Chondrocyte (in vitro differentiated cells): ENCODE data around the gene PRTFDC1. TPM values are rescaled to one million over a fixed set of nuclear protein-coding genes. Genes with fewer than 3 reads are reported as not detected.
A peak's percentile ranks its signal among the peaks of the same experiment; 100 is the strongest.
"Not testable (repeated sequence)": the region's sequence is repeated elsewhere in the genome, so short reads cannot be mapped to it uniquely, and the experiment has no call there.

Source experiments
- DNase-seq: peaks from one replicate; pipeline ENCODE4 v3.0.0; 2021; ENCODE audit warnings: mixed read lengths, low spot score
- H3K27ac Mint-ChIP-seq: one replicate; pipeline ENCODE4 v1.8.0; 2021; ENCODE audit warnings: mild to moderate bottlenecking, moderate library complexity, mixed read lengths; ENCODE audit not compliant: unreplicated experiment
- H3K27me3 Mint-ChIP-seq: 2 replicates; pipeline ENCODE4 v1.8.0; 2021; ENCODE audit warnings: low read depth, mixed read lengths
- H3K36me3 Mint-ChIP-seq: 2 replicates; pipeline ENCODE4 v1.8.0; 2021; ENCODE audit warnings: low read depth, mixed read lengths
- H3K4me1 Mint-ChIP-seq: 2 replicates; pipeline ENCODE4 v1.8.0; 2021; ENCODE audit warnings: low read depth, mild to moderate bottlenecking, mixed read lengths
- H3K4me3 Mint-ChIP-seq: one replicate; pipeline ENCODE4 v1.8.0; 2021; ENCODE audit warnings: mild to moderate bottlenecking, moderate library complexity, mixed read lengths; ENCODE audit not compliant: unreplicated experiment
- H3K9me3 Mint-ChIP-seq: 2 replicates; pipeline ENCODE4 v1.8.0; 2021; ENCODE audit warnings: low read depth, mixed read lengths
- total RNA-seq: library from RNA; stranded (reverse); gene quantifications from 3 replicates; pipeline ENCODE4 v1.2.1, GENCODE V29; 2021
- TF ChIP-seq, protein P1 (sequence below): fragments of 200-600 bp; sonication (generic); IDR thresholded peaks from 2 replicates; pipeline ENCODE4 v1.5.0; 2021; ENCODE audit warnings: antibody characterized with exemption, mild to moderate bottlenecking, moderate library complexity

PRTFDC1 gene
- total RNA-seq, 1 donor from 2014 or later, result 13.1 TPM

DNA sequence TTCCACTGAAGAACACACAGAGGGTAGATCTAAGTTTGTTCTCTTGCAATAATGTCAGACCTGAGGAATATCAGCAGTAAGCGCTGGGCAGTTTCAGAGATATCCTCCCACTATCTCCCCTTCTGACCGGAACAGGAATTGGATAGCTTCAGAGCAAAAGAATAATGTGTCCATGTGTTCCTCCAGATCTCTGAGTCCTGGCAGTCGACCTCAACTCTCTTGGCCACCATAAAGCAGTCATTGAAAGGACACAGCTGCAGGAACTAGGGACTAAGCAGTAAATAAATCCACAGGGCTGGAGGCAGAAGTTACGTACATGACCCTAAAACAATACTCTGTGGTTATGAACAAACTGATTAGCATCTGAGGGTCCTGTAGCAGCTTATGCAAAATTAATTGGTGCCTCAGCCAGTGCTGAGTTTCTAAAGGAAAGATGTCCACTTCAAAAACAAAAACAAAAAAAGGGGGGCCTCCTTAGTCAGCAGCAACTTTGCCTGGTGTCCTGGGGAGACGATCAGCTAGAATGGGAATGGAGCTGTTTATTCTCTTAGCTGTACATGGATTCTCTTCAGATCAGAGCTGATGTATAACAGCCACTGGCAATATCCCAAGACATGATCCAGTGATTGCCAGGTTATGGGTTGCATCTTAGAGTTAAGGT, 6.4 kb upstream of the PRTFDC1 start:
- TF ChIP-seq, protein P1, sequence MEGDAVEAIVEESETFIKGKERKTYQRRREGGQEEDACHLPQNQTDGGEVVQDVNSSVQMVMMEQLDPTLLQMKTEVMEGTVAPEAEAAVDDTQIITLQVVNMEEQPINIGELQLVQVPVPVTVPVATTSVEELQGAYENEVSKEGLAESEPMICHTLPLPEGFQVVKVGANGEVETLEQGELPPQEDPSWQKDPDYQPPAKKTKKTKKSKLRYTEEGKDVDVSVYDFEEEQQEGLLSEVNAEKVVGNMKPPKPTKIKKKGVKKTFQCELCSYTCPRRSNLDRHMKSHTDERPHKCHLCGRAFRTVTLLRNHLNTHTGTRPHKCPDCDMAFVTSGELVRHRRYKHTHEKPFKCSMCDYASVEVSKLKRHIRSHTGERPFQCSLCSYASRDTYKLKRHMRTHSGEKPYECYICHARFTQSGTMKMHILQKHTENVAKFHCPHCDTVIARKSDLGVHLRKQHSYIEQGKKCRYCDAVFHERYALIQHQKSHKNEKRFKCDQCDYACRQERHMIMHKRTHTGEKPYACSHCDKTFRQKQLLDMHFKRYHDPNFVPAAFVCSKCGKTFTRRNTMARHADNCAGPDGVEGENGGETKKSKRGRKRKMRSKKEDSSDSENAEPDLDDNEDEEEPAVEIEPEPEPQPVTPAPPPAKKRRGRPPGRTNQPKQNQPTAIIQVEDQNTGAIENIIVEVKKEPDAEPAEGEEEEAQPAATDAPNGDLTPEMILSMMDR, result peak; percentile 24
- peak overlapping the region; percentile 95 for H3K27ac Mint-ChIP-seq
- no peaks in the 10 kb centered on the region for H3K9me3 Mint-ChIP-seq
- DNase-seq, result no peak
- H3K27me3 Mint-ChIP-seq, result no peaks in the 10 kb centered on the region
- no peak overlapping the region for H3K4me3 Mint-ChIP-seq
- peaks cover 26% of the 10 kb centered on the region for H3K4me1 Mint-ChIP-seq
- no peaks in the 10 kb centered on the region for H3K36me3 Mint-ChIP-seq

DNA sequence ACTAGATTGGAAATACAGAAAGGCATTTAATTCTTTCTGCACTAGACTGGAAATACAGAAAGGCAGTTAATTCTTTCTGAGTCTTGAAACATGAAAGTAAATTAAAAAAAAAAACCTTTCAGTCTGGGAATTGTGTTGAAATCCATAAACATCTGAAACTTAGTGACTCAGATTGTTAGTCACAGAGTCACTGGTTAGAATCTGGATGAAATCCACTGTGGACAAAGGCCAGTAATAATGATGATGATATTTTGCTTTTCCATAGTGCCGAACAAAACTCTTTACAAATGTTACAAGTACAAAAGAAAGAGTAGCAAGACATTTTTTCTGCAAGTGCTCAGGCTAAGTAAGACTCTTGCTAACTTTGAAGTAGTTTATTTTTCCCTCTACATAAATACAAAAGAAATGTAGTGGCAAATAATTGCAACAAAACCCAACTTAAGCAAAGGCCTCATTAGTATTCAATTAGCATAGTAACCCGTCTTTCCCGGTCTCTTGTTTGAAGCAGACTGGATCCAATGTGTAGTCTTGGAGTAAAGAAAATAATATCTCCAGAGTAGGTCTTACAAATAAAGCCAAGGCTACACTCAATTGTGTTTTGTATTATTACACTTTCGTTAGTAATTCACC, 5.8 kb upstream of the PRTFDC1 start:
- no peaks in the 10 kb centered on the region for H3K36me3 Mint-ChIP-seq
- no peaks in the 10 kb centered on the region for H3K9me3 Mint-ChIP-seq
- peaks cover 30% of the 10 kb centered on the region for H3K4me1 Mint-ChIP-seq
- H3K27me3 Mint-ChIP-seq, result no peaks in the 10 kb centered on the region
- TF ChIP-seq, protein P1, result no peak
- H3K4me3 Mint-ChIP-seq, result peak overlapping the region; percentile 39
- peak overlapping the region; percentile 95 for H3K27ac Mint-ChIP-seq
- DNase-seq, result no peak

DNA sequence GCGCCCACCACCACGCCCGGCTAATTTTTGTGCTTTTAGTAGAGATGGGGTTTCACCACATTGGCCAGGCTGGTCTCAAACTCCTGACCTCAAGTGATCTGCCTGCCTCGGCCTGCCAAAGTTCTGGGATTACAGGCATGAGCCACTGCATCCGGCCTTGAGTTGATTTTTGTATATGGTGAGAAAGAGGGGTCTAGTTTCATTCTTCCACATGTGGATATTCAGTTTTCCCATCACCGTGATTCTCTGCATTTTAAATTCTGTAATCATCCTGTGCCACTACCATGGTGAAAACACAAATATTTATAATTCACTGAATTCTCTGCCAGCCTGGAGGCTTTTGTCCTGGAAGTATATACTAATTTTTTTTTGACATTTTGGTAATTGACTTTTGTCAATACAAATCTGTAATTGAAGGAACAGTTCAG, 5.2 kb upstream of the PRTFDC1 start:
- H3K27me3 Mint-ChIP-seq, H3K9me3 Mint-ChIP-seq, DNase-seq, H3K36me3 Mint-ChIP-seq: not testable (repeated sequence)
- Mint-ChIP-seq H3K4me3 (peak overlapping the region; percentile 39), H3K27ac (peak overlapping the region; percentile 95), H3K4me1 (peaks cover 35% of the 10 kb centered on the region)

DNA sequence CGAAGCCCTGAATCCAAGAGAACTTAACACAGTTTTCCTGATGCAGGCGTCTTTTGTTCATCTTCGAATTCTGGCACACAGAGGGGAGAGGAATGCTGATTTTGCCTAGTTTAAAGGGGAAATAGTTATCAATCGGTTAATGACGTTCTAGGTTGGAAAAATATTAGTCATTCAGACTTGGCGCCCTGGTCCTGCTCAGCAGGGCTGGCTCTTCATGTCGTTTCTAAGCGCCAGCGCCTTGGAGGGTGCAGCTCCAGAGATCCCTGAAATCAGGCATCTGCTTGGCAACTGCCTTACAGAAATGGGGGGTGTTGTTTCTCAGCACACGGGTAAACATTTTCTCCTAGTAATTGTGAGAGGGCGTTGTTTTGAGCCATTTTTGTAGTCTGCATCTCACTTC, 1.3 kb upstream of the PRTFDC1 start:
- TF ChIP-seq, protein P1, result no peak
- Mint-ChIP-seq H3K4me1 (peaks cover 38% of the 10 kb centered on the region), H3K4me3 (peak overlapping the region; percentile 73), H3K27me3 (no peaks in the 10 kb centered on the region), H3K9me3 (no peaks in the 10 kb centered on the region), H3K27ac (peak overlapping the region; percentile 29), H3K36me3 (no peaks in the 10 kb centered on the region)
- no peak for DNase-seq

DNA sequence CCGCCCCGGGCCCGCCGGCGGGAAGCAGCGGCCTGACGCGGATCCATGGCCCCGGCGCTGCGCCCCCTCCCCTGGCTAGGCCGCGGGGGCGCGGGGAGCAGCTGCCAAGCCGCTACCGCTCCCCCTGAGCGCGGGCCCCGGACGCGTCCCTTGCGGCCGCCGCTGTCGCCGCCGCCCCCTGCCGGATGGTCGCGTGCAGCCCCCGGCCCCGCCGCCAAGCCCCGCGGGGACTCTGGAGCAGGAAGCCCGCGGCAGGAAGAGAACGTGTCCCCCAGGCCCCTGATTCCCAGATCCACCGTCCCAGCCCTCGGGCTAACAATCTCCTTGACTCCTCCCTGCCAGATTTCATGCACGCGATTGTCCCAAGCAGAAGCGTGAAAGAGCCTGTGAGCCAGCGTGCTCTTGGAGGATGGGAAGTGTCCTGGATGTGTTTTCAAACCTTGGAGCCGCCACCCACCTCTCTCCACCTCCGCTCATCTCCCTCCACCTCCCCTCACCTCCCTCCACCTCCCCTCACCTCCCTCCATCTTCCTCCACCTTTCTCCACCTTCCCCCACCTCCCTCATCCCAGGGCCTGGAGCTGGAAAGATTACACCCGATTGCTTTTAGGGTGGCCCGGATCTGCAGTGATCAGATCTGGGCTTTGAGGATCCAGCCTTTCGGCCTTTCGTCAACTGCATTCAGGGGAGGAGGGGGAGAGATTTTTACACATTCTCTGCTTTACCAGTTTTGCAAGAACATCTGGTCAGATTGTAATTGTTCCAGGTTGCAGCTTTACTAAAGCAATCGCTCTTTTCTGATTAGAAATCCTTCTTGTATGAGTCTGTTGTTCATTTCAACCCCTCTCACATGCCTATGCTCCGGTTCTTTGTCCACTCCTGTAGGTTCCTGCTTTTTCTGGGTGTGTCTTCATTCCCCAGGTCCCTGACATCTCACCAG, 570 bp upstream of the PRTFDC1 start:
- H3K9me3 Mint-ChIP-seq, result no peaks in the 10 kb centered on the region
- peak overlapping the region; percentile 73 for H3K4me3 Mint-ChIP-seq
- H3K36me3 Mint-ChIP-seq, result no peaks in the 10 kb centered on the region
- TF ChIP-seq, protein P1, result peak; percentile 75
- DNase-seq, result no peak
- H3K27me3 Mint-ChIP-seq, result no peaks in the 10 kb centered on the region
- peaks cover 32% of the 10 kb centered on the region for H3K4me1 Mint-ChIP-seq
- peak overlapping the region; percentile 82 for H3K27ac Mint-ChIP-seq
